Stomach (tissue), 9 donors: ENCODE results near the gene TCHP. TPM values are rescaled to one million over a fixed set of nuclear protein-coding genes. Genes with fewer than 3 reads are reported as not detected.

ENCODE experiments used
- DNase-seq, 2 donors: peaks; one replicate each; pipeline versions ENCODE4 v3.0.0 to v3.0.0-alpha.2; 2013 to 2019
- H3K27ac ChIP-seq, 5 donors: fragments of 200-600 bp in 4 of 5; sonication (generic) in 4 of 5; one replicate each; pipeline ENCODE4 v1.5.1; 2013 to 2019; ENCODE audit warnings: mild to moderate bottlenecking in 1 of 5, moderate library complexity in 1 of 5
- H3K27me3 ChIP-seq, 3 donors: fragments of 200-600 bp; sonication (generic); one replicate each; pipeline ENCODE4 v1.5.1; 2017 to 2019; ENCODE audit warnings: mixed run types in 1 of 3
- H3K36me3 ChIP-seq, 4 donors: fragments of 200-600 bp; sonication (generic); 1 replicate in 3 of 4; 2 replicates in 1 of 4; pipeline ENCODE4 v1.5.1; 2016 to 2019
- H3K4me1 ChIP-seq, 4 donors: fragments of 200-600 bp; sonication (generic); one replicate each; pipeline ENCODE4 v1.5.1; 2016 to 2019
- H3K4me3 ChIP-seq, 4 donors: fragments of 200-600 bp; sonication (generic) in 3 of 4; one replicate each; pipeline ENCODE4 v1.5.1; 2016 to 2019; ENCODE audit warnings: mild to moderate bottlenecking in 1 of 4
- H3K9me3 ChIP-seq, 4 donors: fragments of 200-600 bp; sonication (generic); one replicate each; pipeline ENCODE4 v1.5.1; 2016 to 2019
- CTCF ChIP-seq, 7 experiments: fragments of 450-650 bp in 4 of 7; fragments of 200-600 bp in 3 of 7; sonication (generic) in 3 of 7; IDR thresholded peaks; one replicate each; pipeline ENCODE4 v1.5.1; 2016 to 2019; ENCODE audit warnings: antibody characterized with exemption in 7 of 7, control low read depth in 2 of 7, mild to moderate bottlenecking in 1 of 7
- EP300 ChIP-seq: sonication (generic); formaldehyde crosslinking; IDR thresholded peaks from one replicate; pipeline ENCODE4 v1.6.1; 2017; ENCODE audit warnings: antibody characterized with exemption
- POLR2A ChIP-seq, 4 donors: fragments of 450-650 bp; IDR thresholded peaks; one replicate each; pipeline ENCODE4 v1.6.1; 2016; ENCODE audit warnings: antibody characterized with exemption in 4 of 4, control low read depth in 2 of 4, mild to moderate bottlenecking in 1 of 4, moderate library complexity in 1 of 4
- POLR2AphosphoS5 ChIP-seq, 3 donors: sonication (generic); formaldehyde crosslinking; IDR thresholded peaks; one replicate each; pipeline ENCODE4 v1.6.1; 2016; ENCODE audit warnings: antibody characterized with exemption in 3 of 3
- WGBS, 5 donors: extraction: QIAGEN DNeasy Blood & Tissue Kit in 3 of 5; methylation state at CpG; one replicate each; pipeline versions ENCODE4 v1.1.5 to v1.1.7; 2013 to 2018; 5-methylcytosine and 5-hydroxymethylcytosine counted together
- intact Hi-C: fragments of 100-400 bp; cut with DNase I; formaldehyde crosslinking; loops from one replicate; pipeline ENCODE4 v1.15.1; 2023; ENCODE audit warnings: low total_unique reads
- polyA plus RNA-seq, 3 donors: library from polyadenylated mRNA; stranded (reverse); fragments of 200-250 nt; gene quantifications; one replicate each; pipeline ENCODE4 v1.2.3, GENCODE V29; 2013
- total RNA-seq, 5 donors: library from RNA; depleted of rRNA; stranded (reverse); fragments of >200 nt; gene quantifications; one replicate each; pipeline versions ENCODE4 v1.1.0 to v1.2.3, GENCODE V29; 2014 to 2016
- donor health status: healthy with polysubstance abuse.
- donor health status: Bipolar disorder and iron deficiency.
- donor health status: healthy.

TCHP gene
- total and polyA plus RNA-seq, 8 donors, result 7.9 to 45.5 (median 14.7) TPM

DNA sequence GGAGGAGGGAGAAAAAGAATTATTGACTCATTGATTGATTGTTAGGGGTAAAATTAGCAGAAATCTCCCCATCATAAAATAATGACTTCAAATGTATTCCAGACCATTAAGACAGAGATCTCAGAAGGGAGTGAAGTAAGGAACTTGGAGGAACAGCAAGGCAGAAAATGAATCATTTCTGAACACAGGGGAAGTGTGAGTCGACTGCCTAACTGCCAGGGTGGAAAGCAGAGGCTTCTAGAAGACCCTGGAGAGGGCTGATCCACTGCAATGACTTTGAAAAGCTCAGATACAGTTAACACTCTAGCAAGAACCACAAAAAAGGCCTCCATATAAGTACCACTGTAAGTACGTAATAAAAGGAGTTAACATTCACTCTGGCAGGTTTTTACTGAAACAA is 29.4 kb upstream of the TCHP start:
- Histone ChIP-seq H3K27me3 (no peaks in the 10 kb centered on the region), H3K9me3 (no peaks in the 10 kb centered on the region), H3K36me3 (peaks cover 0 to 15% (median 11%) of the 10 kb centered on the region in 4 donors), H3K27ac (no peak overlapping the region), H3K4me3 (no peak overlapping the region), H3K4me1 (peaks cover 5 to 25% (median 18%) of the 10 kb centered on the region in 4 donors)
- no peak for DNase-seq
- intact Hi-C loops, result no loop called here
- TF ChIP-seq EP300 (no peak), CTCF (IDR thresholded peaks at IDR 0.05) (no peak), POLR2A (IDR thresholded peaks at IDR 0.05) (no peak), POLR2AphosphoS5 (IDR thresholded peaks at IDR 0.05) (no peak)
- whole genome bisulfite sequencing, 5 donors, result 74 to 86% (median 77%) methylated on average over 2 of the region's 2 CpGs

GRCh38 chr12:109871668-109872314 is 28.3 kb upstream of the TCHP start:
- Histone ChIP-seq H3K27ac (no peak overlapping the region), H3K4me1 (peaks cover 13 to 34% (median 23%) of the 10 kb centered on the region in 4 donors)

GRCh38 chr12:109873653-109874052 is 26.4 kb upstream of the TCHP start:
- DNase-seq, result no peak
- TF ChIP-seq EP300, result no peak
- 87 to 96% (median 94%) methylated on average over 6 of the region's 6 CpGs for WGBS, 5 donors
- Histone ChIP-seq H3K36me3 (peaks cover 0 to 15% (median 11%) of the 10 kb centered on the region in 4 donors), H3K27ac (no peak overlapping the region), H3K4me3 (no peak overlapping the region), H3K4me1 (peaks cover 19 to 47% (median 35%) of the 10 kb centered on the region in 4 donors), H3K9me3 (no peaks in the 10 kb centered on the region), H3K27me3 (no peaks in the 10 kb centered on the region)
- intact Hi-C loops, result no loop called here

More at GRCh38 chr12:109871668-109872314, 28.3 kb upstream of the TCHP start:
- no peak for TF ChIP-seq POLR2A (IDR thresholded peaks at IDR 0.05)
- no peak for TF ChIP-seq CTCF (IDR thresholded peaks at IDR 0.05)
- no peak for TF ChIP-seq EP300
- TF ChIP-seq POLR2AphosphoS5 (IDR thresholded peaks at IDR 0.05), result no peak
- DNase-seq, result peak in 1 of 2 donors; percentile 43
- H3K4me3 ChIP-seq, result no peak overlapping the region
- H3K36me3 ChIP-seq, result peaks cover 0 to 15% (median 11%) of the 10 kb centered on the region in 4 donors
- H3K27me3 ChIP-seq, result no peaks in the 10 kb centered on the region
- WGBS, 5 donors, result 60 to 84% (median 64%) methylated on average over 7 of the region's 7 CpGs
- no peaks in the 10 kb centered on the region for H3K9me3 ChIP-seq
- intact Hi-C loops, result no loop called here

DNA sequence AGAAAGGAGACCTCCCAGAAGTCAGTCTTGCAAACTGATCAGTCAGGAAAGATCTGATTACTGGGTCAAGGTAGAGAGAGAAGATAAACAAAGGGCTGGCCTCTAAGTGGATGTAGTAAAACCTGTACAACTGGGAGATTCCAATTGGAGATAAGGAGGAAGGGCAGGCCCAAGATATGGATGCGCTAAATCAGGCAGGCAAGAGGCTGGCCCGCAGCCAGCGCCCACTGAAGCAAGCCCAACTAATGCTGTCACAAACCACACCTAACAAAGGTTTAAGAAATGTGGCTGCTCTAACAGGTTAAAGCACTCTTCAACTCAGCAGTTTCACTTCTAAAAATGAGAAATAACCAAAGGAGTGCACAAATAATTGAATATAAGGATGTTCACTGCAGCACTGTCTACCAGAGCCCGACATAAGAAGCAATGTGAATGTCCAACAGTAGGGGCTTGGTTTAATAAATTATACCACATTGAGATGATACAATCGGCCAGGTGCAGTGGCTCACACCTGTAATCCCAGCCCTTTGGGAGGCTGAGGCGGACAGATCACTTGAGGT is 24.4 kb upstream of the TCHP start:
- TF ChIP-seq EP300 (no peak), CTCF (IDR thresholded peaks at IDR 0.05) (no peak), POLR2A (IDR thresholded peaks at IDR 0.05) (no peak), POLR2AphosphoS5 (IDR thresholded peaks at IDR 0.05) (no peak)
- H3K27me3 ChIP-seq, result no peaks in the 10 kb centered on the region
- peaks cover 0 to 15% (median 11%) of the 10 kb centered on the region in 4 donors for H3K36me3 ChIP-seq
- WGBS, 5 donors, result 55 to 69% (median 62%) methylated on average over 6 of the region's 6 CpGs
- no peaks in the 10 kb centered on the region for H3K9me3 ChIP-seq
- peak in 1 of 2 donors; percentile 65 for DNase-seq
- H3K4me3 ChIP-seq, result no peak overlapping the region
- no peak overlapping the region for H3K27ac ChIP-seq
- intact Hi-C loops, result no loop called here
- peaks cover 29 to 62% (median 49%) of the 10 kb centered on the region in 4 donors for H3K4me1 ChIP-seq

- TF ChIP-seq EP300 (no peak), POLR2AphosphoS5 (IDR thresholded peaks at IDR 0.05) (no peak), POLR2A (IDR thresholded peaks at IDR 0.05) (no peak), CTCF (IDR thresholded peaks at IDR 0.05) (no peak)
- Histone ChIP-seq H3K36me3 (peaks cover 0 to 13% (median 11%) of the 10 kb centered on the region in 4 donors), H3K9me3 (no peaks in the 10 kb centered on the region), H3K4me1 (peaks cover 31 to 64% (median 53%) of the 10 kb centered on the region in 4 donors), H3K27ac (no peak overlapping the region), H3K27me3 (no peaks in the 10 kb centered on the region), H3K4me3 (no peak overlapping the region)
- no peak for DNase-seq
- intact Hi-C loops, result no loop called here
Observed at GRCh38 chr12:109876406-109876805, 23.7 kb upstream of the TCHP start.
